Testis (tissue), 2 donors: Measurements from ENCODE around the gene EFR3B.

Experiments
- CTCF ChIP-seq, 3 experiments: fragments of 450-650 bp in 2 of 3; fragments of 200-600 bp in 1 of 3; sonication (generic) in 1 of 3; IDR thresholded peaks; one replicate each; pipeline ENCODE4 v1.5.1; 2016 to 2019; ENCODE audit warnings: antibody characterized with exemption in 3 of 3, mild to moderate bottlenecking in 2 of 3, moderate library complexity in 1 of 3
- POLR2A ChIP-seq: fragments of 450-650 bp; IDR thresholded peaks from one replicate; pipeline ENCODE4 v1.6.1; 2017; ENCODE audit warnings: antibody characterized with exemption, mild to moderate bottlenecking, moderate library complexity

- no peak for TF ChIP-seq CTCF (IDR thresholded peaks at IDR 0.05)
- no peak for TF ChIP-seq POLR2A
These were observed 74.0 kb downstream of the EFR3B start for GRCh38 chr2:25115902-25116301.
